Esophagus squamous epithelium (tissue), 4 donors: Measurements from ENCODE around the gene TBXA2R.

Source experiments
- CTCF ChIP-seq, 6 experiments: fragments of 450-650 bp in 4 of 6; fragments of 200-600 bp in 2 of 6; sonication (generic) in 2 of 6; IDR thresholded peaks; one replicate each; pipeline ENCODE4 v1.5.1; 2016 to 2019; ENCODE audit warnings: antibody characterized with exemption in 6 of 6, mild to moderate bottlenecking in 4 of 6, moderate library complexity in 4 of 6
- POLR2A ChIP-seq, 4 donors: fragments of 450-650 bp; IDR thresholded peaks; one replicate each; pipeline ENCODE4 v1.6.1; 2017; ENCODE audit warnings: antibody characterized with exemption in 4 of 4, mild to moderate bottlenecking in 4 of 4, moderate library complexity in 3 of 4

GRCh38 chr19:3621689-3622088 is 15.0 kb upstream of the TBXA2R start:
- TF ChIP-seq CTCF (IDR thresholded peaks at IDR 0.05) (no peak), POLR2A (IDR thresholded peaks at IDR 0.05) (no peak)
